ENCODE results near the gene RAB31. TPM values are rescaled to one million over a fixed set of nuclear protein-coding genes. Genes with fewer than 3 reads are reported as not detected.
A peak's percentile ranks its signal among the peaks of the same experiment; 100 is the strongest.

Gene RAB31
- total and polyA plus RNA-seq, 3 donors from 2014 or later = 75.9 to 110 (median 81.5) TPM

DNA sequence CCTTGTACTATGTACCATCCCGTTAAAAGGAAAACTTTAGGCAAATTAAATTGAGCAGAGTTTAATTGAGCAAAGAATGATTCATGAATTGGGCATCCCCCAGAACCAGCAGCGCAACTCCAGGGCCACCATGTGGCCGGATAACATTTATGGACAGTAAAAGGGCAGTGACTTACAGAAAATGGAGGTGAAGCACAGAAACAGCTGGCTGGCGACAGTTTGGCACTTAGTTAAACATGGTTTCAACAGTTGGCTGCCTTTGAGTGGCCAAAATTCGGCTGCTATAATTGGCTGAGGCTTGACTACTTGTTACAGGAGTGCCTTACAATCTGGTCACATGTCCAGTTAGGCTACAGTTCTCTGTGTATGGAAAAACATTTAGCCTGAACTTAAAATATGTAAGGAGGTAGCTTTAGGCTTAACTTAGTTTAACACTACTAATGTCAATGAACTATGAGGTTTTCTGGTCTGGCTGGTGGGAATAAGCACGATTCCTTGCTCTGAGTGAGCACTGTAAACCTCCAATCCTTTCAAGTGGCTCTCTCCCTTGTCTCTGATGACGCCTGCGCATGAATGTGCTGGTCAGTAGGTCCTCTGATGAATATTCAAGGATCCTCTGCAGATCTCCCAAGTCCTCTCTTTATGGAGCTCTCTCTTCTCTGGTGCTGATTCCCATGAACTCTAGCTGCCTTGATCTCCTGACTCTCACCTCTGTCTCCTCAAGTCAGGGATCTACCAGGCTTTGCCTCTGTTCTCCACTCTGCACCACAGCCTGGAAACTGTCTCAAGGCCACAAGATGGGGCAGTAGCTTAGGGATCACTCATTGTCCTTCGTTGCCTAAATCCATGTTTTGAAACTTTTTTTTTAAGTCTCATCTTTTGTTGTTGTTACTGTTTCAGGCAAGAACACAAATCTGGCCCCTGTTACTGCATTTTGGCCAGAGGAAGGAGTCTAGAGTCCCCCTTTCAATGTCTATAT is 24.4 kb upstream of the RAB31 start:
- Histone ChIP-seq H3K4me3 (no peak overlapping the region), H3K36me3 (ENCODE audit: low read depth, missing control alignments) (no peaks in the 10 kb centered on the region), H3K27me3 (no peaks in the 10 kb centered on the region), H3K4me1 (peaks cover 15% of the 10 kb centered on the region), H3K9me3 (no peaks in the 10 kb centered on the region), H3K27ac (peak overlapping the region in 1 of 2 donors; percentile 79)
- intact Hi-C loops (cut with DNase I; ENCODE audit: low total_unique reads) = no loop called here
- TF ChIP-seq, protein P1, sequence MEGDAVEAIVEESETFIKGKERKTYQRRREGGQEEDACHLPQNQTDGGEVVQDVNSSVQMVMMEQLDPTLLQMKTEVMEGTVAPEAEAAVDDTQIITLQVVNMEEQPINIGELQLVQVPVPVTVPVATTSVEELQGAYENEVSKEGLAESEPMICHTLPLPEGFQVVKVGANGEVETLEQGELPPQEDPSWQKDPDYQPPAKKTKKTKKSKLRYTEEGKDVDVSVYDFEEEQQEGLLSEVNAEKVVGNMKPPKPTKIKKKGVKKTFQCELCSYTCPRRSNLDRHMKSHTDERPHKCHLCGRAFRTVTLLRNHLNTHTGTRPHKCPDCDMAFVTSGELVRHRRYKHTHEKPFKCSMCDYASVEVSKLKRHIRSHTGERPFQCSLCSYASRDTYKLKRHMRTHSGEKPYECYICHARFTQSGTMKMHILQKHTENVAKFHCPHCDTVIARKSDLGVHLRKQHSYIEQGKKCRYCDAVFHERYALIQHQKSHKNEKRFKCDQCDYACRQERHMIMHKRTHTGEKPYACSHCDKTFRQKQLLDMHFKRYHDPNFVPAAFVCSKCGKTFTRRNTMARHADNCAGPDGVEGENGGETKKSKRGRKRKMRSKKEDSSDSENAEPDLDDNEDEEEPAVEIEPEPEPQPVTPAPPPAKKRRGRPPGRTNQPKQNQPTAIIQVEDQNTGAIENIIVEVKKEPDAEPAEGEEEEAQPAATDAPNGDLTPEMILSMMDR (IDR thresholded peaks at IDR 0.05) = peak in 2 of 3 experiments; percentile 20 to 29
- TF ChIP-seq POLR2A (IDR thresholded peaks at IDR 0.05) = no peak
- DNase-seq = peak; percentile 68
- WGBS, 2 donors = 76 to 82% methylated on average over 9 of the region's 9 CpGs

DNA sequence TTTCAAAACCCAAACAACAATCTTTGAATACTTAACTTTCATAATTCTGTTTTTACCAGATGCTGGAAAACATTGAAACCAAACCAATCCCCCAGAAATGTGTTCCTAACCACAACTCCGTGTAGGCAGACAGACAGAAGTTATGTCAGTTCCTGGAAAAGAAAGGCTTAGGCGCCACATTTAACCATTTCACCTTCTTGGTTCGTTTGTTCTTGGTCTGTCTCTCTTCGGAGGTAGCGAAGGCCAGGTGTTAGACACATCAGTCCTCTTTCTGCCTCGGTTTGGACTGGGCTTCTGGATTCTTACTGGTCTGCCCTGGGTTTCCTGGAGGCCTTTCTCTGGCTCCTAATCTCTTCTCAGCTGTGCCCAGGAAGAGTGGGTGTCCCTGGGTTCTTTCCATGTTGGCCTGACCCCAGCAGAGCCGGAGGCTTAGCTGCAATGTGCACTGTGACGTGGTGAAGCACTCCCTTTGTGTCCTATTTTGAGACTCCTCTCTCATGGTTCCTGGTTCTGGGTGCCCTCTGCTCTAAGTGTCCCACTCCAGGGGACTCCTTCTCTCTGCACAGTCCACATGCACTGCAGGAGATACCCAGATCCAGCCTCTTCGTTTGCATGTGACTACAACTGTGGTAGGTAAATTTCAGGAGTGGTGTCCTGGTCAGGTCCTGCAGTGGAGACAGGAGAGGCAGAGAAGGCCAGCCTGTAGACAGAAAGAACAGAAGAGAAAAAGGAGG is 23.1 kb upstream of the RAB31 start:
- H3K4me3 ChIP-seq = no peak overlapping the region
- intact Hi-C loops (cut with DNase I; ENCODE audit: low total_unique reads) = no loop called here
- DNase-seq = no peak
- peaks cover 15% of the 10 kb centered on the region for H3K4me1 ChIP-seq
- TF ChIP-seq POLR2A (IDR thresholded peaks at IDR 0.05) = no peak
- TF ChIP-seq, protein P1 (IDR thresholded peaks at IDR 0.05) = no peak
- H3K27ac ChIP-seq = peak overlapping the region; percentile 29 to 79
- WGBS, 2 donors = 54 to 55% methylated on average over 9 of the region's 9 CpGs
- no peaks in the 10 kb centered on the region for H3K36me3 ChIP-seq (ENCODE audit: low read depth, missing control alignments)
- H3K27me3 ChIP-seq = no peaks in the 10 kb centered on the region
- H3K9me3 ChIP-seq = no peaks in the 10 kb centered on the region

DNA sequence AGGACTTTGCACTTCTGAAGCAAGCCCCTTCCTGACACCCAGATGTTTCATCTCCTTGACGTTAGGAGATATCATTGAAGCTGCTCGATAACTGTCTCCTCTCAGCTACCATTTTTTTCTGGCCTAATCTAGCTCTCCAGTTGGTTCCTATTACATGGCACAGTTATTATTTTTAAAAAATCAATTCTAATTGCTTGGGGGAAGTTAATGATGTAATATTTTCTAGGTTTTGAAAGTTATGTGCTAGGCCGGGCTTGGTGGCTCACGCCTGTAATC is 22.5 kb upstream of the RAB31 start:
- no peaks in the 10 kb centered on the region for H3K36me3 ChIP-seq (ENCODE audit: low read depth, missing control alignments)
- peaks cover 15% of the 10 kb centered on the region for H3K4me1 ChIP-seq
- TF ChIP-seq, protein P1 (IDR thresholded peaks at IDR 0.05) = no peak
- no peak for TF ChIP-seq POLR2A (IDR thresholded peaks at IDR 0.05)
- H3K4me3 ChIP-seq = no peak overlapping the region
- 81 to 86% methylated on average over 4 of the region's 4 CpGs for WGBS, 2 donors
- DNase-seq = no peak
- H3K27me3 ChIP-seq = no peaks in the 10 kb centered on the region
- intact Hi-C loops (cut with DNase I; ENCODE audit: low total_unique reads) = no loop called here
- H3K27ac ChIP-seq = peak overlapping the region in 1 of 2 donors; percentile 79
- no peaks in the 10 kb centered on the region for H3K9me3 ChIP-seq

DNA sequence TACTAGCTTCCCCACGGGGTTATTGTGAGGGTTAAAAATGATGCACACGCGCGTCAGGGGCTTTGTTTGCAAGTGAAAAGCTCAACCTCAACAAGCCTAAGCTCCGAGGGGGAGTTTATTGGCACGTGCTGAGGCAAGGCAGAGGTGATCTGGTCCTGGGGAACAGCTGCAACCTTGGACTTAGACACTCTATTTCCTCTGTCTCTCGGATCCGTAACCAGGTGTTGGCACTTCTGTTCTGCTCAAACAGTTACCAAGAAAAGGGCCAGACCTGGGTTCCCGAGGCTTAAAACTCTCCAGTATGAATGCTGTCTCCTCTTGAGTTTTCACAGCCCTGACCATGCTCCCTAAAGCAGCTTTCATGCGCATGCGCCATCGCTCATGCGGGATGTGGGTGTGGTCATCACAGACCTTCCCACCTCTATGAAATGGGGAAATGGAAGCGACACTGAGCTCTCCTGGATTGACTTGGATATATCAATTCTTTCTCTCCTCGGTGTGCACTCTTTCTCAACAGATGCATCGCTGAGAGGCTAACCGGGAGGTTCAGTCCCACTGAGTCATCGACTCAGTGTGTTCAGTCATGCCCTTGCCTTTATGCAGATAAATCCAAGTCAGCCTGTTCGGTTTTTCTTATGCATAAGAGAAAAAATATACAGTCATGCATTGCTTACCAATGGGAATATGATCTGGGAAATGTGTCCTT is 19.9 kb upstream of the RAB31 start:
- peak; percentile 51 for DNase-seq
- TF ChIP-seq, protein P1 (IDR thresholded peaks at IDR 0.05) = no peak
- no peak for TF ChIP-seq POLR2A (IDR thresholded peaks at IDR 0.05)
- Histone ChIP-seq H3K4me1 (peaks cover 15% of the 10 kb centered on the region), H3K27me3 (no peaks in the 10 kb centered on the region), H3K9me3 (no peaks in the 10 kb centered on the region), H3K27ac (no peak overlapping the region), H3K4me3 (peak overlapping the region in 1 of 2 donors; percentile 2), H3K36me3 (ENCODE audit: low read depth, missing control alignments) (no peaks in the 10 kb centered on the region)
- WGBS, 2 donors = 59 to 63% methylated on average over 19 of the region's 19 CpGs
- intact Hi-C loops (cut with DNase I; ENCODE audit: low total_unique reads) = no loop called here

Measured in testis (tissue), 3 donors.